Stomach (tissue), 4 donors: ENCODE results near the gene IL17A.

Source experiments
- CTCF ChIP-seq, 7 experiments: fragments of 450-650 bp in 4 of 7; fragments of 200-600 bp in 3 of 7; sonication (generic) in 3 of 7; IDR thresholded peaks; one replicate each; pipeline ENCODE4 v1.5.1; 2016 to 2019; ENCODE audit warnings: antibody characterized with exemption in 7 of 7, control low read depth in 2 of 7, mild to moderate bottlenecking in 1 of 7
- POLR2AphosphoS5 ChIP-seq, 3 donors: sonication (generic); formaldehyde crosslinking; IDR thresholded peaks; one replicate each; pipeline ENCODE4 v1.6.1; 2016; ENCODE audit warnings: antibody characterized with exemption in 3 of 3

DNA sequence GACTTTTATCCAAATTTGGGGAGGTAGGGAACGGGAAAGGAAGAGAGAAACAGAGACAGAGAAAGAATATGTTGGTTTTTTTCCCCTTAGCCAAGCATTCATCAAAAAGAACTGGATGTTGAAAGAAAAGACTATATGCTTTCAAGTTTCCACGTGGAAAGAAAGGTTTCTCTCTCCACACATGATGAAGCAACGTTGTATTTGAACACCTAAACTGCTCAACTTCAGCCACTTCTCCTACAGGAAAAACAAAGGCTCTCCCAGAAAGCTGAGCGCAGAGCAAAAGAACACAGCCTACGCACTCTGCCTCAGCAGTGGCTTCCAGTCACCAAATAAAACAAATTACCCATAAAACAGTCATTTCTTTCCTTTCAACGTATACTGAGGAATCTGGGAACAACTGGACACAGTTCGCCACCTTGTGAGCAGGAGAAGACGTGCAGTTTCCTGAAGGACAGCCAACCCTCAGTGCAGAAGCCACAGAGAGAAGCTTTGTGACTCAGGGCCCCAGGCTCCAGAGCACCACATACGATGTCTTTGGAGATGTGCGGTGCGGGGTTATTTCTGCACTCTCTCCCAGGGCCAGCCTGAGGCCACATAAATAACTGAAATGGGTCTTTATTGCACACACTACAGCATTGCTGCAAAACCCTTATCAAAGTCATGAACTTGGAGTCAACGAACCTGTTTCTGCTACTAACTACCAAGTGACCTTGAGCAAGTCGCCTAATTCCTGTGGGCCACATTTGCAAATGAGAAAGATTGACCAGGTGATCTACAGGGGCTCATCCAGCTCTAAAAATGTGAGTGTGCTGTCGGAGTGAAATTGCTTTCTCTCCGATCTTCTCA lies 48.0 kb downstream of the IL17A start:
- TF ChIP-seq CTCF (IDR thresholded peaks at IDR 0.05) (peak in 4 of 7 experiments; percentile 31 to 63 (median 40)), POLR2AphosphoS5 (IDR thresholded peaks at IDR 0.05) (no peak)
